ENCODE data around the gene GLIPR1L2. TPM values are rescaled to one million over a fixed set of nuclear protein-coding genes. Genes with fewer than 3 reads are reported as not detected.
A peak's percentile ranks its signal among the peaks of the same experiment; 100 is the strongest.
"Not testable (repeated sequence)": the region's sequence is repeated elsewhere in the genome, so short reads cannot be mapped to it uniquely, and the experiment has no call there.

GLIPR1L2 gene
- total RNA-seq, 2 donors from 2014 or later: 0.13 to 0.56 TPM

DNA sequence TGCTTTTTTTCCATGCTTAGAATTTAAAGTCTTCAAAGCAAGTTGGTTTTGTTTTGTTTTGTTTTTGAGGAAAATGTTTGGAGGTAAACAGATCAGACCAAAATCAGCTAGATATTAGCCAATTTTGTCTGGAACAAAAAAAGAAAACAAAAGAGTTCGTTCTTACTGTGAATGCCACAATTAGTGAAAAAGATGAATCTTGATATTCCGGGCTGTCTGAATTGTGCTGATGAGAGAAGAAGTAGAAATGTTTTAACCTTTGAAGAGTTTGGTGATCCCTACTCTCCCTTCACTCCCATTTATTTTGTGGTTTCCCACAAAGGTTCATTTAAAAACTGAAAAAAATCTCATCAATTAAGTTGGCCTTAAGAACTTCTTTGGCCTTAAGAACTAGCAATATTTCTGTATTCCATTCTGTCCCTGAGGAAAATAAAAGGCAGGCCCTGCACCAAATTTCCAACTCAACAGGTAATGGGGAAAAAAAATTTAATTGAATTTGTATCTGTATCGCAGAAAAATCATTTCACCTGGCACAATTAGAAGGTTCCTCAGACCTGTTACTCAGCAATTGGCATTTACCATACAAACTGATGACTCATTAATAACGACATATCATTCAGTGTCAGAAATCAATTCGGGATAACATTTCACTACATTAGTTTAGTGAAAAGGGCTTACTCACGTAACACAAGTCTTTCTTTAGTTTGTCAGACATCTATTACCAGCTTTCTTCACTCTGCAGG lies 562 bp upstream of the GLIPR1L2 start:
- H3K27ac Mint-ChIP-seq: peak overlapping the region; percentile 99
- peak overlapping the region; percentile 96 for H3K4me3 Mint-ChIP-seq
- no peaks in the 10 kb centered on the region for H3K27me3 Mint-ChIP-seq
- H3K4me1 Mint-ChIP-seq: peaks cover 32% of the 10 kb centered on the region
- ATAC-seq (replicated peaks): peak; percentile 35
- no peaks in the 10 kb centered on the region for H3K9me3 Mint-ChIP-seq
- no peaks in the 10 kb centered on the region for H3K36me3 Mint-ChIP-seq (ENCODE audit: low read depth)

DNA sequence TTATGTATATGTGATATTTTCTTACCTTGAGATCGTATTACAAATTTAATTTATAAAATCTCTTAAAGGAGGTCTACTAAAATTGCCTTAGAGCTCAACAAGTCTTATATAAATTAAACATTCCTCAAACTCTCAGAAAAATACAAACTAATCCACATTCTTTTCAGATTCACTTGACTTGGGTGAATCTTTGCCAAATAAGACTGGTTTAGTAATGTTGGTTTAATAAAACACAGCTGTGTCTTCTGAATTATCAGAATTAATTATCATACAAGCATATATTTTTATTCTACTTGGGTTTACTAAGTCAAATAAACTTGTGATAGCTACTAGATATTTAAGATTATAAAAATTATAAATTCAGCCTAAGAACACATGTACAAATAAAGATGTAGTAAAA lies 13.3 kb downstream of the GLIPR1L2 start:
- no peak overlapping the region for H3K4me3 Mint-ChIP-seq
- no peaks in the 10 kb centered on the region for H3K36me3 Mint-ChIP-seq (ENCODE audit: low read depth)
- no peaks in the 10 kb centered on the region for H3K4me1 Mint-ChIP-seq
- ATAC-seq (replicated peaks): no peak
- no peaks in the 10 kb centered on the region for H3K9me3 Mint-ChIP-seq
- H3K27me3 Mint-ChIP-seq: no peaks in the 10 kb centered on the region
- H3K27ac Mint-ChIP-seq: no peak overlapping the region

DNA sequence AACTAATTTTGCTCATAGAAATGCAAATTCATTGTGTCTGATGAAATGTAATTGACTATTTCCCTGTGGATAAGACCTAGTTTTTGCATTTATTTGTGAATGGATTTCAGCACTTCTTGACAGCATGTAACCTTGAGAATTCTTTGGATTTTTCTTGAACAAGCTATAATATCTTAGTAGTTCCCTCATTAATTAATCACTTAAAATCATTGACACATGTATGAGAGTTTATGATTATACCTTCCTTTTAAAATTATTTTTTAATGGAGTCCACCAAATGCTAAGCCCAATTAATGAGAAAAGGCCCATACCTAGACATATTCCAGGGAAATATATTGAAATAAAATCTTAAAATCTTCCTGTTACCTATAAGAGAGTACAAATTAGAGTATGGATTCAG lies 16.8 kb downstream of the GLIPR1L2 start:
- H3K9me3 Mint-ChIP-seq: no peaks in the 10 kb centered on the region

GRCh38 chr12:75409830-75410229 lies 18.9 kb downstream of the GLIPR1L2 start:
- no peaks in the 10 kb centered on the region for H3K9me3 Mint-ChIP-seq
- no peaks in the 10 kb centered on the region for H3K27me3 Mint-ChIP-seq
- no peak overlapping the region for H3K4me3 Mint-ChIP-seq
- no peaks in the 10 kb centered on the region for H3K4me1 Mint-ChIP-seq
- H3K27ac Mint-ChIP-seq: no peak overlapping the region
- no peaks in the 10 kb centered on the region for H3K36me3 Mint-ChIP-seq (ENCODE audit: low read depth)
- no peak for ATAC-seq (replicated peaks)

More for the DNA sequence above, 16.8 kb downstream of the GLIPR1L2 start:
- Mint-ChIP-seq H3K27me3 (no peaks in the 10 kb centered on the region), H3K4me1 (no peaks in the 10 kb centered on the region), H3K4me3 (no peak overlapping the region), H3K36me3 (ENCODE audit: low read depth) (no peaks in the 10 kb centered on the region), H3K27ac (no peak overlapping the region)
- ATAC-seq (replicated peaks): no peak

DNA sequence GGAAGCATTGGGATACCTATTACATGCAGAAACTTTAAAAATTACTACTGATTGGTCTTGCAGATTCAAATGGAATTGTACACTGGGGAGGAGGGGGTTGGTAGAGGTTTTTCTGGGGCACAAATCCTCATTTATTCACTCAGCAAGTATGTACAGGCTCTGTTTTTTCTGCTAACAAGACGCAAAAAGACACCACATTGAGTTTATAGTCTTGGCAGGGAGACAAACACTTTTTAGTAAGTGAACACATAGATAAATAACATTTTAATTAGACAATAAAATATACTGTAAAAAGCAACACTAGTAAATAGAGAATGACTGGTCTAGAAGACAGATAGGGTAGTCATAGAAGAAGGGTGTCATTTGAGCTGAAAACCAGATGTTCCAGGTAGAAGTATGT lies 23.8 kb downstream of the GLIPR1L2 start:
- Mint-ChIP-seq H3K4me3 (no peak overlapping the region), H3K36me3 (ENCODE audit: low read depth) (no peaks in the 10 kb centered on the region), H3K27ac (no peak overlapping the region), H3K9me3 (no peaks in the 10 kb centered on the region), H3K27me3 (no peaks in the 10 kb centered on the region), H3K4me1 (no peaks in the 10 kb centered on the region)
- ATAC-seq (replicated peaks): no peak

- H3K9me3 Mint-ChIP-seq: peaks cover 2% of the 10 kb centered on the region
- H3K36me3 Mint-ChIP-seq (ENCODE audit: low read depth): no peaks in the 10 kb centered on the region
- H3K4me1 Mint-ChIP-seq: no peaks in the 10 kb centered on the region
- no peak overlapping the region for H3K4me3 Mint-ChIP-seq
- no peak overlapping the region for H3K27ac Mint-ChIP-seq
- ATAC-seq (replicated peaks): no peak
- H3K27me3 Mint-ChIP-seq: no peaks in the 10 kb centered on the region
Observed at GRCh38 chr12:75419841-75420240, 29.0 kb downstream of the GLIPR1L2 start.

GRCh38 chr12:75427491-75427890 lies 36.6 kb downstream of the GLIPR1L2 start:
- ATAC-seq (replicated peaks): no peak
- H3K4me1 Mint-ChIP-seq: no peaks in the 10 kb centered on the region
- H3K27me3 Mint-ChIP-seq: no peaks in the 10 kb centered on the region
- no peak overlapping the region for H3K4me3 Mint-ChIP-seq
- H3K27ac Mint-ChIP-seq: no peak overlapping the region
- no peaks in the 10 kb centered on the region for H3K36me3 Mint-ChIP-seq (ENCODE audit: low read depth)
- peaks cover 8% of the 10 kb centered on the region for H3K9me3 Mint-ChIP-seq

DNA sequence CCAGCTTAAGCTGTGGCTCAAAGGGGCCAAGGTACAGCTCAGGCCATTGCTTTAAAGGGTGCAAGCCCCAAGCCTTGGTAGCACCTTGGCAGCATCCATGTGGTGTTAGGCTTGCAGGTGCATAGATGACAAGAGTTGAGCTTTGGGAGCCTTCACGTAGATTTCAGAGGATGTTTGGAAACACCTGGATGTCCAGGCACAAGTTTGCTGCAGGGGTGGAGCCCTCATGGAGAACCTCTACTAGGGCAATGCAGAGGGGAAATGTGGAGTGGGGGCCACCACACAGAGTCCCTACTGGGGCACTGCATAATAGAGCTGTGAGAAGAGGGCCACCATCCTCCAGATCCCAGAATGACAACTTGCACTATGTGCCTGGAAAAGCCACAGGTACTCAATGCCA lies 37.9 kb downstream of the GLIPR1L2 start:
- no peak for ATAC-seq (replicated peaks)
- Mint-ChIP-seq H3K36me3 (ENCODE audit: low read depth) (no peaks in the 10 kb centered on the region), H3K9me3 (peaks cover 8% of the 10 kb centered on the region), H3K4me3 (no peak overlapping the region), H3K27ac (no peak overlapping the region), H3K27me3 (no peaks in the 10 kb centered on the region), H3K4me1 (no peaks in the 10 kb centered on the region)

GRCh38 chr12:75432924-75433323 lies 42.0 kb downstream of the GLIPR1L2 start:
- Mint-ChIP-seq H3K36me3 (ENCODE audit: low read depth) (no peaks in the 10 kb centered on the region), H3K27me3 (no peaks in the 10 kb centered on the region), H3K4me3 (no peak overlapping the region), H3K27ac (no peak overlapping the region), H3K4me1 (no peaks in the 10 kb centered on the region), H3K9me3 (peaks cover 1% of the 10 kb centered on the region)
- no peak for ATAC-seq (replicated peaks)

- Mint-ChIP-seq H3K27me3 (peaks cover 8% of the 10 kb centered on the region), H3K36me3 (ENCODE audit: low read depth) (no peaks in the 10 kb centered on the region), H3K4me3 (no peak overlapping the region), H3K27ac (peak overlapping the region; percentile 28), H3K9me3 (no peaks in the 10 kb centered on the region), H3K4me1 (no peaks in the 10 kb centered on the region)
- peak; percentile 89 for ATAC-seq (replicated peaks)
Observed at GRCh38 chr12:75437564-75437963, 46.7 kb downstream of the GLIPR1L2 start.

GRCh38 chr12:75438059-75438754 lies 47.3 kb downstream of the GLIPR1L2 start:
- Mint-ChIP-seq H3K4me1 (no peaks in the 10 kb centered on the region), H3K27ac (no peak overlapping the region), H3K36me3 (ENCODE audit: low read depth) (no peaks in the 10 kb centered on the region), H3K4me3 (no peak overlapping the region), H3K9me3 (no peaks in the 10 kb centered on the region), H3K27me3 (peaks cover 8% of the 10 kb centered on the region)
- ATAC-seq (replicated peaks): peak; percentile 66

GRCh38 chr12:75439048-75439447 lies 48.2 kb downstream of the GLIPR1L2 start:
- Mint-ChIP-seq H3K27ac (no peak overlapping the region), H3K9me3 (no peaks in the 10 kb centered on the region), H3K27me3 (peaks cover 8% of the 10 kb centered on the region), H3K4me1 (no peaks in the 10 kb centered on the region), H3K36me3 (ENCODE audit: low read depth) (no peaks in the 10 kb centered on the region), H3K4me3 (no peak overlapping the region)
- ATAC-seq (replicated peaks): peak; percentile 38

DNA sequence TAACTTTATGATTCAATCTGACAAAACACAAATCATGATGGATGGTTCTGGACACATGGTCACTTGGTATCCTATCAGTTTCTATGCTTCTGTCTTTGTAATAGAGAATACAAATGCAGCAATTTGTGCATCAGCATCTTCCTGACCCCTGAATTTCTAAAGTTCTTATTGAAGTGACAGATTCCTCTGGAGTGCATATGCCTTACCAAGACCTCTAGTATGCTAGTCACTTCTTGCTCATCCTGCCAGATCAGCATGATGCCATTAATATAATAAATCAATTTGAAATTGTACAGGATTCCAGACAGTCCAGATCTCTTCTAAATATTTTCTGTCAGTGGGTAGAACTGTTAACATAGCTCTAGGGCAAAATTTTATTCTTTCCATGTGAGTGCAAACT lies 49.0 kb downstream of the GLIPR1L2 start:
- H3K36me3 Mint-ChIP-seq (ENCODE audit: low read depth): no peaks in the 10 kb centered on the region
- H3K4me1 Mint-ChIP-seq: no peaks in the 10 kb centered on the region
- H3K4me3 Mint-ChIP-seq: no peak overlapping the region
- no peaks in the 10 kb centered on the region for H3K9me3 Mint-ChIP-seq
- no peak overlapping the region for H3K27ac Mint-ChIP-seq
- peaks cover 8% of the 10 kb centered on the region for H3K27me3 Mint-ChIP-seq
- ATAC-seq (replicated peaks): no peak

DNA sequence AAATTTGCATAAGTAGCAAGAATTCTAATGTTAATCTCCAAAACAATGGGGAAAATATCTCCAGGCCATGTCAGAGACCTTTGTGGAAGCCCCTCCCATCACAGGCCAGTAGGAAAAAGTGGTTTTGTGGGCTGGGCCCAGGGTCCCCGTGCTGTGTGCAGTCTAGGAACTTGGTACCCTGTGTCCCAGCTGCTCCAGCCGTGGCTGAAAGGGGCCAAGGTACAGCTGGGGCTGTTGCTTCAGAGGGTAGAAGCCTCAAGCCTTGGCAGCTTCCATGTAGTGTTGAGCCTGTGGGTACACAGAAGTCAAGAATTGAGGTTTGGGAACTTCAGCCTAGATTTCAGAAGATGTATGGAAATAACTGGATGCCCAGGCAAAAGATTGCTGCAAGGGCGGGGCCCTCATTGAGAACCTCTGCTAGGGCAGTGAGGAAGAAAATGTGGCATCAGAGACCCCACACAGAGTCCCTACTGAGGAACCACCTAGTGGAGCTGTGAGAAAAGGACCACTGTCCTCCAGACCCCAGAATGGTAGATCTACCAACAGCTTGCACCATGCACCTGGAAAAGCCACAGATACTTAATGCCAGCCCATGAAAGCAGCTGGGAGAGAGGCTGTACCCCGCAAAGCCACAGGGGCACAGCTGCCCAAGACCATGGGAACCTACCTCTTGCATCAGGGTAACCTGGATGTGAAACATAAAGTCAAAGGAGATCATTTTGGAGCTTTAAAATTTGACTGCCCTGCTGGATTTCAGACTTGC lies 51.0 kb downstream of the GLIPR1L2 start:
- ATAC-seq (replicated peaks); H3K36me3 Mint-ChIP-seq (ENCODE audit: low read depth); H3K27ac Mint-ChIP-seq; H3K4me1 Mint-ChIP-seq; H3K4me3 Mint-ChIP-seq; H3K27me3 Mint-ChIP-seq; H3K9me3 Mint-ChIP-seq: not testable (repeated sequence)

GRCh38 chr12:75442454-75442853 lies 51.6 kb downstream of the GLIPR1L2 start:
- H3K4me1 Mint-ChIP-seq; H3K27me3 Mint-ChIP-seq; H3K27ac Mint-ChIP-seq; ATAC-seq (replicated peaks); H3K36me3 Mint-ChIP-seq (ENCODE audit: low read depth); H3K9me3 Mint-ChIP-seq; H3K4me3 Mint-ChIP-seq: not testable (repeated sequence)
